GM18858 (cell line): ENCODE results near the gene ITGA2.

Experiments
- ATAC-seq: cut with Tn5 transposase; IDR thresholded peaks from one replicate; pipeline ENCODE4 v1.9.1; 2021; ENCODE audit not compliant: unreplicated experiment

The ITGA2 gene

DNA sequence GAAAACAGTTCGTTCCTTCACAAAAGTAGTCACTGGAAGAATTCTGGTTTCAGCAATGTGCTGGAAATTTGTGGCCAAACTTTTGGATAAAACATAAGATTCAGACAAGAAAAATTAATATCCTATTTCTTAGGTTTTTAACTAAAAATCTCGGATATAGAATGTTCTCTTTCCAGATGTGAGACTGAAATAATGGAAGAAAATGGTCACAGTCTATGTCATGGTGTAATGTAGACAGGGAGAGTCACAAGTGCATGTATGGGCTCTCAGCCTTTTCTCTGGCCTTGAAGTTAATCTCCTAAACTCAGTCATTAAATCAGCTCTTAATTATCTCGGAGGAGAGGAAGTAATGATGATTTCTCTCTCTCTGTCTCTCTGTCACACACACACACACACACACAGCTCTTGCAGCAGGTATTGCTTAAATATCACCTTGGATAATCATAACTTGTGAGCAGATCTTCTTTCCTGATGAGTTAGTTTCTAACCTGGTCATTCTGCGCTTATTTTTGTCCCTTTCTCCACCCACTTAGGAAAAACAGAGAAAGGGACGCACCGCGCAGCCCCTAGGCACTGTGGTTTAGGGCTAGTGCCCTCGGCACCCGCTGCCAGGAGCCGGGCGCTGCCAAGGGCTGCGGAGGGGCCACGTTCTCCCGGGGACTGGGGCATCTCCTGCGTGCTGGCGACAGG lies 672 bp upstream of the ITGA2 start:
- no peak for ATAC-seq

DNA sequence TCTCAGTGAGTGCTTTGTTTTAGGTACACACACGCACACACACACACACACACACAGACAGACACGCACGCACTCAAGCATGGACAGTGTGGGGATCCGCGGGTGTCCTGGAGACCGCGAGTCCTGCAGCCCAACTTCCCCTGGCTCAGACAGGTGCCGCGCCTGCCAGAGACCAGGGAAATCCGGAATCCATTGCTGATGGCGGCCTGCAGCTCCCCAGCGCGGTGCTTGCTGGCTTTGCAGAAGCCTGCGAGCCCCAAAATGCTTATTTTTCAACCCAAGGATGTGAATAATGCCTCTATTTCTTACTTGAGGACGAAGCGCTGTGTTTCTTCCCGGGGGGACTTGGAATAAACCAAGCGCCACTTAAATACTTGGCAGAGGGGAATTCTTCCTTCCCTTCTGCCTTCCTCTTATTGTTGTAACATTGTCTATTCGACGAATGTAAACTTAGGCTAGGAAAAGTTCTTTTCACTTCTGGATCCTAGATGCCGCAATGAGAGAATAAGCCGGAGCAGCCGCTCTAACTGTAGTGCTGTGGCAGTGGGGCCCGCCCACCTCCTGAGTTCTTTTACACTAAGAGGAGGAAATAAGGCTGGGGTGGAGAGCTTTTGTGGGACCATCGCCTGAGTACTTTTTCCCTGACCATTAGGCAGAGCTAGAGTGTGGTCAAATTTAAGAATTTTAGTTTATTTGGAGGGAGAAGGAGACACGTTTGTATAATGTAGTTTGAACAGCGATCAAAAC lies 802 bp downstream of the ITGA2 start:
- no peak for ATAC-seq

GRCh38 chr5:52990528-52990925 lies 1.4 kb downstream of the ITGA2 start:
- no peak for ATAC-seq

DNA sequence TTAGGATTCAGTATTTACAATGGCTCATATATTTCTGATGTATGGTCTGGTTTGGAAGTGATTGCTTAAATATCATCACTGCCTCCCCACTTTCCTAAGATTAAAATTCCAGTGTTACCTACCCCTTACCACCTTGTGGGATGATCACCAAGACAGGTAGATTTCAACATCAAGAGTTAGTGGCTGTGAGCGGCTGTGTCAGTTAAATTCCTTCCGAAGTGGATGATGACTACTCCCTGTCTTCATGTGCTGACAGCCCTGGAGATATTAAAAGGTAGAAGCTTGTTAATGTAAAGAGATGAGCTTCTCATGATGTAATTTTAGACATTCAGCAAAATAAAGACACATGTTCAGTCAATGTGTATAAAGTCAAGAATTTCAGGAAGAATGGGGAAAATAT lies 4.2 kb downstream of the ITGA2 start:
- no peak for ATAC-seq

DNA sequence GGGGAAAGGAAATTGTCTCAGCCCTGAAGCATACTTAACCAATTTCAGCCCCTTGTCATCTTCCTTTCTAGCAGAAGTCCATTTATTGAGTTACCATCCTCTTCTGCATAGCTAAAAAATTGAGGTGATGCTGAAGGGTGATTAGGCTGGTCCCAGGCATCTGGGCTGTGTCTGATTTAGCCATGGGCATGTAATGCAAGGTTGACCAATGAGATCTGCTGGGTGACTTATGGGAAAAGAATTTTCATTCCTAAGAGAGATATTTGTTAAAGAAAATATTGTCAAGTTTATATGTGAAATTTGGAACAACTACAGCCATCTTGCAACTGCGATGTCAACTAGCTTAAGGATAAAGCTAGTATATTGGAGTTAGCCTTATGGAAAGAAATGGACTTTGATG lies 5.1 kb downstream of the ITGA2 start:
- no peak for ATAC-seq

- ATAC-seq = no peak
These were observed 5.9 kb downstream of the ITGA2 start for GRCh38 chr5:52995095-52995494.

DNA sequence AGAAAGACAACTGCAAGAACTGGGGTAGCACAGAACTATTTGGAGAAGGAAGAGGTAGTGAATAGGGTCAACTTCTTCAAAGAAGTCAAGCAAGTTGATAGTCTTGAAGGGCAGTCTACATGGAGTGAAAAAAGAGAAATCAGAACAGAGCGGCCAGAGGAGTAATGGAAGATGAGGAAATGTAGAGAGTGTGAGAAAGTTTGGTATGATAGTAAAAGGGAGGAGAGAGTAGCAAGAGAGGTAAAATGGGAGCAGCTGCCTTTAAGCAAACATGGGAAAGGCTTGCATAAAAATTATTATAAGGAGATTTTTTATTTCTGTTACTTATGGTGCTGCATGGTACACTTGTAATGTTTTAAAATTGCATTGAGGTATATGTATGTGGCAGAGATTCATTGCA lies 6.8 kb downstream of the ITGA2 start:
- ATAC-seq = no peak

DNA sequence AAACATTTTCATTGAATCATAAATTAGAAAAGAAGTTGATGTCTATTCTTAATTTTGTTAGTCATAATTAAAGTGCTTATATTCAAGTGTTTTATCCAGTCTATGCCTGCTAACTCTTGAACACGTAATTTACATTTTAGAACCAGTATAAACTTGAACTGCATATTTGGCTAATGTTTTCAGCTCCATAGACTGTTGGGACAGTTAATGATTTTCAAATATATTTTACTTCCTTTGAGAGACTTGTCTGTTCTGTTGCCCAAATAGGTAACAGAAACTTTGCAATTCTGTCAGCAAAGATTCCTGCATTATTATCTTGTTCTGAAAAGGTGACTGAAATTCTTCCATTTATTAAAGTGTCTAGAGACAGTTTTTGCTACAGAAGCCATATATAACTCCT lies 7.8 kb downstream of the ITGA2 start:
- no peak for ATAC-seq

- ATAC-seq = no peak
These were observed 8.3 kb downstream of the ITGA2 start for GRCh38 chr5:52997424-52997823.

- ATAC-seq = peak; percentile 62
These were observed 9.6 kb downstream of the ITGA2 start for GRCh38 chr5:52998552-52999313.

GRCh38 chr5:52999344-52999949 lies 10.3 kb downstream of the ITGA2 start:
- ATAC-seq = peak; percentile 39

- no peak for ATAC-seq
These were observed 12.4 kb downstream of the ITGA2 start for GRCh38 chr5:53001541-53001940.

- ATAC-seq = no peak
These were observed 13.3 kb downstream of the ITGA2 start for GRCh38 chr5:53002491-53002890.

GRCh38 chr5:53003144-53003543 lies 14.0 kb downstream of the ITGA2 start:
- no peak for ATAC-seq

- no peak for ATAC-seq
These were observed 18.0 kb downstream of the ITGA2 start for GRCh38 chr5:53006911-53007890.

DNA sequence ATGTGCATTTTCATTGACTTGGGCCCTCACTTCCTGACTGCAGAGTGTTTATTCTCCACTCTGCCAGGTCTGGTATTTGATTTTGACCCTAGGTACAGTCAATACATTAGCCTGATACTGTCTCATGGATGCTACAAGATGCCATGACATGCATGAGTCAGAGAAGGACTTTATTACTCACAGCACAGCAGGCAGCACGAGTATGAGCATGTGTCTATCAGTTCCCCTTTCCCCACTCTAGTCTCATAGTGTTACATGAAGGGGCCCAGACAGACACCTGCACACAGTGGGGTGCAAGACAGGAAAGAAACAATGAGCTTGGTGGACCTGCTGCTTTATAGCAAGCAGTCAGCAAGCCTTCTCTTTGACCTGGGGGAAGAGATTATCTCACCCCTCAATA lies 19.6 kb downstream of the ITGA2 start:
- peak; percentile 97 for ATAC-seq

DNA sequence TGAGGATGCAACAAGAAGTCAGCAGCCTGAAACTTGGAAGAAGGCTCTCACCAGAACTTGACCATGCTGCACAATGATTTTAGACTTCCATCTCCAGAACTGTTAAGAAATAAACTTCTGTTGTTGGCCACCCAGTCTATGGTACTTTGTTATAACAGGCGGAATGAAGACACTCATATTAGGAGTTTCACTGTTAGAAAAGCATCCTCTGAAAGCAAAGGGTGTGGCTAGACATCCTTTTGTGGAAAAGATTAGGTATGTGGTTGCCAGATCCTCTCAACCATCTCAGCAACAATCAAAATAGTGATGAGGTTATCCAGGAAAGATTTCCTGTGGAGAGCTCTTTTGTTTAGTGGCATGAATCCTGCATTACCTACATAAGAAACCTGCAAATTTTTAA lies 20.7 kb downstream of the ITGA2 start:
- no peak for ATAC-seq

DNA sequence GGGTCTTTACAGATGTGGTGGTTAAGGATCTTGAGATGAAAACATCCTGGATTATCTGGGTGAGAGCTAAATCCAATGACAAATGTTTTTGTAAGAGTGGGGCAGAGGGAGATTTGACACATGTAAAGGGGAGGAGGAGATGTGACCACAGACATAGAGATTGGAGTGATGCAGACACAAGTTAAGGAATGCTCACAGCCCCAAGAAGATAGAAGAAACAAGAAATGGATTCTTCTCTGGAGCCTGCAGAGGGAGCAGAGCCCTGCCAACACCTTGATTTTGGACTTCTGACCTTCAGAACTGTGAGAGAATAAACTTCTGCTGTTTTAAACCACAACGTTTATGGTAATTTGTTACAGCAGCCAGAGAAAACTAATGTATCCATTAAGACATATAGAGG lies 21.7 kb downstream of the ITGA2 start:
- ATAC-seq = no peak

- no peak for ATAC-seq
These were observed 22.1 kb downstream of the ITGA2 start for GRCh38 chr5:53011233-53011632.

GRCh38 chr5:53013857-53014256 lies 24.7 kb downstream of the ITGA2 start:
- no peak for ATAC-seq
